H9 (cell line): Measurements from ENCODE around the gene PYGB. TPM values are rescaled to one million over a fixed set of nuclear protein-coding genes. Genes with fewer than 3 reads are reported as not detected.

Source experiments
- DNase-seq: peaks from one replicate; pipeline ENCODE4 v3.0.0-alpha.2; 2017
- H2AFZ ChIP-seq: one replicate; pipeline ENCODE4 v1.6.1; 2013; ENCODE audit warnings: mild to moderate bottlenecking, low read length, control low read depth, moderate library complexity
- H2AK5ac ChIP-seq: 2 replicates; pipeline ENCODE4 v1.6.1; 2013; ENCODE audit warnings: low read length, control low read depth, mixed read lengths; ENCODE audit not compliant: insufficient read length
- H2BK120ac ChIP-seq: one replicate; pipeline ENCODE4 v1.6.1; 2013; ENCODE audit warnings: low read depth, mild to moderate bottlenecking, low read length, control low read depth, inconsistent platforms; ENCODE audit not compliant: poor library complexity, severe bottlenecking
- H2BK12ac ChIP-seq: 2 replicates; pipeline ENCODE4 v1.6.1; 2013; ENCODE audit warnings: low read length, control low read depth, mixed read lengths, low read depth; ENCODE audit not compliant: insufficient read length
- H2BK15ac ChIP-seq: 2 replicates; pipeline ENCODE4 v1.6.1; 2013; ENCODE audit warnings: low read depth, low read length, control low read depth
- H2BK20ac ChIP-seq: one replicate; pipeline ENCODE4 v1.6.1; 2013; ENCODE audit warnings: low read depth, mild to moderate bottlenecking, low read length, control low read depth, inconsistent platforms; ENCODE audit not compliant: poor library complexity, severe bottlenecking
- H2BK5ac ChIP-seq: 2 replicates; pipeline ENCODE4 v1.6.1; 2013; ENCODE audit warnings: low read length, control low read depth, mixed read lengths; ENCODE audit not compliant: insufficient read length
- H3K14ac ChIP-seq: 2 replicates; pipeline ENCODE4 v1.6.1; 2013; ENCODE audit warnings: low read length, control low read depth; ENCODE audit not compliant: insufficient read depth
- H3K18ac ChIP-seq: 2 replicates; pipeline ENCODE4 v1.6.1; 2013; ENCODE audit warnings: low read depth, mild to moderate bottlenecking, mixed read lengths, low read length, control low read depth; ENCODE audit not compliant: insufficient read length
- H3K23ac ChIP-seq: 2 replicates; pipeline ENCODE4 v1.6.1; 2013; ENCODE audit warnings: low read length, control low read depth, mixed read lengths, low read depth; ENCODE audit not compliant: insufficient read length
- H3K23me2 ChIP-seq: 2 replicates; pipeline ENCODE4 v1.6.1; 2013; ENCODE audit warnings: low read depth, mild to moderate bottlenecking, mixed read lengths, low read length, control low read depth; ENCODE audit not compliant: insufficient read length, poor library complexity, severe bottlenecking
- H3K27ac ChIP-seq: 2 replicates; pipeline ENCODE4 v1.5.1; 2013; ENCODE audit warnings: low read length, control low read depth, mixed read lengths, low read depth; ENCODE audit not compliant: insufficient read length
- H3K27me3 ChIP-seq: 2 replicates; pipeline ENCODE4 v1.6.1; 2013; ENCODE audit warnings: low read length, control low read depth, inconsistent platforms; ENCODE audit not compliant: insufficient read depth
- H3K4ac ChIP-seq: 2 replicates; pipeline ENCODE4 v1.6.1; 2013; ENCODE audit warnings: low read depth, mild to moderate bottlenecking, control low read depth, inconsistent platforms, low read length, moderate library complexity
- H3K4me1 ChIP-seq: 2 replicates; pipeline ENCODE4 v1.6.1; 2013; ENCODE audit warnings: low read length, control low read depth, inconsistent platforms; ENCODE audit not compliant: insufficient read depth
- H3K4me2 ChIP-seq: 2 replicates; pipeline ENCODE4 v1.6.1; 2013; ENCODE audit warnings: low read length, control low read depth, mixed read lengths; ENCODE audit not compliant: insufficient read length, insufficient read depth
- H3K56ac ChIP-seq: 2 replicates; pipeline ENCODE4 v1.6.1; 2013; ENCODE audit warnings: low read depth, mild to moderate bottlenecking, mixed read lengths, low read length, control low read depth; ENCODE audit not compliant: insufficient read length
- H3K79me1 ChIP-seq: 2 replicates; pipeline ENCODE4 v1.6.1; 2013; ENCODE audit warnings: low read depth, mild to moderate bottlenecking, moderate library complexity, low read length, control low read depth, inconsistent platforms; ENCODE audit not compliant: insufficient read depth, poor library complexity, severe bottlenecking
- H3K79me2 ChIP-seq: 2 replicates; pipeline ENCODE4 v1.6.1; 2013; ENCODE audit warnings: low read length, control low read depth, inconsistent platforms; ENCODE audit not compliant: insufficient read depth
- H3K9ac ChIP-seq: 2 replicates; pipeline ENCODE4 v1.6.1; 2013; ENCODE audit warnings: low read length, control low read depth, mixed read lengths; ENCODE audit not compliant: insufficient read length; ENCODE audit errors: extremely low read depth
- H3K9me3 ChIP-seq: one replicate; pipeline ENCODE4 v1.6.1; 2013; ENCODE audit warnings: low read depth, low read length, inconsistent platforms; ENCODE audit not compliant: control insufficient read depth
- H3T11ph ChIP-seq: one replicate; pipeline ENCODE4 v1.6.1; 2013; ENCODE audit warnings: mild to moderate bottlenecking, low read length, control low read depth, inconsistent platforms
- H4K20me1 ChIP-seq: one replicate; pipeline ENCODE4 v1.6.1; 2013; ENCODE audit not compliant: control insufficient read depth, insufficient read length, insufficient read depth
- H4K5ac ChIP-seq: 2 replicates; pipeline ENCODE4 v1.6.1; 2013; ENCODE audit warnings: low read depth, mild to moderate bottlenecking, mixed read lengths, low read length, control low read depth; ENCODE audit not compliant: insufficient read length
- H4K8ac ChIP-seq: replicated peaks from 2 replicates; pipeline ENCODE4 v1.6.1; 2013; ENCODE audit warnings: low read length, control low read depth, mixed read lengths, low read depth; ENCODE audit not compliant: insufficient read length
- H4K91ac ChIP-seq: 2 replicates; pipeline ENCODE4 v1.6.1; 2013; ENCODE audit warnings: low read depth, mild to moderate bottlenecking, moderate library complexity, mixed read lengths, low read length, control low read depth; ENCODE audit not compliant: insufficient read length
- H3K27ac Mint-ChIP-seq, 3 experiments: 2 replicates in 2 of 3; 3 replicates in 1 of 3; pipeline ENCODE4 v1.8.0; 2020 to 2021; ENCODE audit warnings: mixed read lengths in 3 of 3, mild to moderate bottlenecking in 1 of 3, moderate library complexity in 1 of 3
- H3K27me3 Mint-ChIP-seq: 2 replicates; pipeline ENCODE4 v1.8.0; 2021; ENCODE audit warnings: low read depth, mild to moderate bottlenecking, moderate library complexity, mixed read lengths
- H3K36me3 Mint-ChIP-seq, 3 experiments: 2 replicates in 2 of 3; 3 replicates in 1 of 3; pipeline ENCODE4 v1.8.0; 2020 to 2021; ENCODE audit warnings: low read depth in 3 of 3, mixed read lengths in 3 of 3; ENCODE audit not compliant: insufficient read depth in 1 of 3
- H3K4me1 Mint-ChIP-seq, 2 experiments: 2 replicates each; pipeline ENCODE4 v1.8.0; 2020; ENCODE audit warnings: mixed read lengths in 2 of 2
- H3K4me3 Mint-ChIP-seq, 2 experiments: 2 replicates in 1 of 2; 3 replicates in 1 of 2; pipeline ENCODE4 v1.8.0; 2020 to 2021; ENCODE audit warnings: mild to moderate bottlenecking in 2 of 2, mixed read lengths in 2 of 2, moderate library complexity in 1 of 2
- H3K9me3 Mint-ChIP-seq, 2 experiments: 2 replicates in 1 of 2; 3 replicates in 1 of 2; pipeline ENCODE4 v1.8.0; 2020; ENCODE audit warnings: mild to moderate bottlenecking in 2 of 2, mixed read lengths in 2 of 2, moderate library complexity in 1 of 2
- CTCF ChIP-seq: fragments of 200-600 bp; sonication (generic); conservative IDR thresholded peaks from 3 replicates; pipeline ENCODE4 v1.8.0; 2021; ENCODE audit warnings: antibody characterized with exemption, mild to moderate bottlenecking
- WGBS: extraction: QIAGEN DNeasy Blood & Tissue Kit; methylation state at CpG from one replicate; pipeline ENCODE4 v1.1.7; 2013; ENCODE audit warnings: missing lambda C conversion rate, low lambda C conversion rate, mixed read lengths; ENCODE audit not compliant: insufficient read length; ENCODE audit errors: extremely low coverage; 5-methylcytosine and 5-hydroxymethylcytosine counted together
- total RNA-seq: library from RNA; stranded (reverse); gene quantifications from 2 replicates; pipeline ENCODE4 v1.2.1, GENCODE V29; 2021

PYGB gene
- total RNA-seq, 1 experiment from 2014 or later: 46.9 TPM

- Histone ChIP-seq H3K23ac (no peak overlapping the region), H3K79me1 (peaks cover 4% of the 10 kb centered on the region), H2BK120ac (no peak overlapping the region), H2AK5ac (no peak overlapping the region), H3K14ac (no peak overlapping the region), H3K4me2 (no peak overlapping the region), H3K9me3 (no peaks in the 10 kb centered on the region), H3K9ac (no peak overlapping the region), H3K4ac (no peak overlapping the region), H3K23me2 (no peaks in the 10 kb centered on the region), H3T11ph (no peak overlapping the region), H4K91ac (no peak overlapping the region), H3K27ac (no peak overlapping the region), H3K18ac (no peak overlapping the region), H3K79me2 (no peaks in the 10 kb centered on the region), H2BK15ac (no peak overlapping the region), H4K20me1 (no peaks in the 10 kb centered on the region), H4K8ac (no peak overlapping the region), H2BK5ac (no peak overlapping the region), H3K27me3 (no peaks in the 10 kb centered on the region), H3K4me1 (no peaks in the 10 kb centered on the region), H2AFZ (no peak overlapping the region), H4K5ac (no peak overlapping the region), H3K56ac (no peak overlapping the region), H2BK12ac (no peak overlapping the region), H2BK20ac (no peak overlapping the region)
- no peak for DNase-seq
- no CpG with 5 or more reads among the region's 11 CpGs for WGBS
- TF ChIP-seq CTCF: no peak
- Mint-ChIP-seq H3K27ac (no peak overlapping the region; a peak in 1 of 7 replicates), H3K9me3 (peaks cover 4 to 5% of the 10 kb centered on the region in 2 experiments; a peak in 4 of 5 replicates), H3K27me3 (peaks cover 2% of the 10 kb centered on the region; the same call in 1 of the 2 replicates), H3K4me3 (no peak overlapping the region), H3K4me1 (0 out of 4 replicates have a peak, but pooled peaks cover 0 to 2% of the 10 kb centered on the region in 2 experiments), H3K36me3 (peaks cover 20 to 46% (median 23%) of the 10 kb centered on the region in 3 experiments)
Observed at GRCh38 chr20:25316506-25317190, 68.8 kb downstream of the PYGB start.
